GM18511 (cell line): ENCODE data around the gene ARL8A.
"Not testable (repeated sequence)": the region's sequence is repeated elsewhere in the genome, so short reads cannot be mapped to it uniquely, and the experiment has no call there.

ENCODE experiments used
- ATAC-seq: cut with Tn5 transposase; IDR thresholded peaks from one replicate; pipeline ENCODE4 v1.9.1; 2021; ENCODE audit warnings: mild to moderate bottlenecking, moderate library complexity; ENCODE audit not compliant: unreplicated experiment

Gene ARL8A

GRCh38 chr1:202159534-202160371, 15.2 kb upstream of the ARL8A start:
- ATAC-seq: peak; percentile 35

- ATAC-seq: no peak
These were observed 14.4 kb upstream of the ARL8A start for GRCh38 chr1:202158810-202159533.

- ATAC-seq: no peak
These were observed 13.4 kb upstream of the ARL8A start for GRCh38 chr1:202157945-202158344.

- no peak for ATAC-seq
These were observed 12.1 kb upstream of the ARL8A start for GRCh38 chr1:202156590-202156989.

- ATAC-seq: no peak
These were observed 11.0 kb upstream of the ARL8A start for GRCh38 chr1:202155478-202156021.

- no peak for ATAC-seq
These were observed 10.4 kb upstream of the ARL8A start for GRCh38 chr1:202154766-202155477.

- ATAC-seq: no peak
These were observed 9.7 kb upstream of the ARL8A start for GRCh38 chr1:202154148-202154765.

GRCh38 chr1:202153284-202153683, 8.7 kb upstream of the ARL8A start:
- no peak for ATAC-seq

GRCh38 chr1:202152399-202152798, 7.9 kb upstream of the ARL8A start:
- no peak for ATAC-seq

- ATAC-seq: no peak
These were observed 6.5 kb upstream of the ARL8A start for GRCh38 chr1:202151045-202151444.

GRCh38 chr1:202150602-202151001, 6.1 kb upstream of the ARL8A start:
- no peak for ATAC-seq

GRCh38 chr1:202150187-202150586, 5.7 kb upstream of the ARL8A start:
- ATAC-seq: no peak

GRCh38 chr1:202149566-202149965, 5.0 kb upstream of the ARL8A start:
- no peak for ATAC-seq

GRCh38 chr1:202148391-202148790, 3.9 kb upstream of the ARL8A start:
- ATAC-seq: no peak

GRCh38 chr1:202146993-202147392, 2.5 kb upstream of the ARL8A start:
- ATAC-seq: no peak

- ATAC-seq: no peak
These were observed 1.7 kb upstream of the ARL8A start for GRCh38 chr1:202146279-202146678.

- ATAC-seq: not testable (repeated sequence)
These were observed 1.2 kb upstream of the ARL8A start for GRCh38 chr1:202145744-202146140.

- ATAC-seq: no peak
These were observed 669 bp upstream of the ARL8A start for GRCh38 chr1:202145068-202145743.

- peak; percentile 51 for ATAC-seq
These were observed 652 bp downstream of the ARL8A start for GRCh38 chr1:202143768-202144401.
